GM21717 (cell line): ENCODE results near the gene ANXA3.

Experiments
- ATAC-seq: cut with Tn5 transposase; IDR thresholded peaks from one replicate; pipeline ENCODE4 v1.9.1; 2021; ENCODE audit warnings: mild to moderate bottlenecking, moderate library complexity; ENCODE audit not compliant: unreplicated experiment

Gene ANXA3

GRCh38 chr4:78609580-78609979, 58.0 kb downstream of the ANXA3 start:
- ATAC-seq: no peak

DNA sequence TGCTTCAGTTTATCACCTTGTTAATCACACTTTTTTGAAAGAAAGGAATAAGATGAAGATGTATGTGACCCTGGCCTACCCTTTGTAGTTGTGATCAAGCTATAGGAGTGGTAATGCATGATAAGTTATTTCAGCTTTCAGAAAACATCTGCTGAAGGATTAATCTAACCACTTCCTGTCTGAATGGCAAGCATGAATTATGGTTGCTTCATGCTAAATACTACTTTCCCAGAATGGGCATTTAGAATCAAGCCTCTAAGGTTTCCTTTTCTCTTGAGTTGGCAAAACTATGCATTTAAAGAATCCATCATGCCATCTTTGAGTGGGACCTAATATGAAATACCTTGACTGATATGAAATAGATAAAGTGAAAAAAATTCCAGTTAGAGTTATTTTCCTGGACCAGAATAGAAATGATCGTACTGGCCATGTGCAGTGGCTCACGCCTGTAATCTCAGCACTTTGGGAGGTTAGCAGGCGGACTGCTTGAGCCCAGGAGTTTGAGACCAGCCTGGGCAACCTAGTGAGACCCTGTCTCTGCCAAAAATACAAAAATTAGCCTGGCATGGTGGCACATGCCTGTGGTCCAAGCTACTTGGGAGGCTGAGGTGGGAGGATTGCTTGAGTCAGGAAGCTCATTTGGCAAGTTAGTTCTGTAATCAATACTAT, 59.1 kb downstream of the ANXA3 start:
- peak; percentile 27 for ATAC-seq

DNA sequence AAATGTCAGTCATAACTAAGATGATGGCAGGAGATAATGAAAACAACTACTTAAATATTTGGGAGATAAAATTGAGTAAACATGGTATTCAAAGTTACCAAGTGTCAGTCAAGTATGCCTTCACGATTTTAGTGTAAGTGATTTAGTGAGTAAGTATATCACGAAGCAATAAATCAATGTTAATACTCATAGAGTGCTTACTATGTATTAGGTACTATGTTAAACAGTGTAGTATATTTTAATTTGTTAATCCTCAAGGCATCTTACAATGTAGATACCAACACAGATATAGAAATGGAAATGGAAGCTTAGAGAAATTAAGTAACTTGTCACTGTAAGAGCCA, 59.6 kb downstream of the ANXA3 start:
- ATAC-seq: no peak

GRCh38 chr4:78612398-78613178, 61.0 kb downstream of the ANXA3 start:
- no peak for ATAC-seq

GRCh38 chr4:78613522-78614321, 62.2 kb downstream of the ANXA3 start:
- ATAC-seq: peak; percentile 89

DNA sequence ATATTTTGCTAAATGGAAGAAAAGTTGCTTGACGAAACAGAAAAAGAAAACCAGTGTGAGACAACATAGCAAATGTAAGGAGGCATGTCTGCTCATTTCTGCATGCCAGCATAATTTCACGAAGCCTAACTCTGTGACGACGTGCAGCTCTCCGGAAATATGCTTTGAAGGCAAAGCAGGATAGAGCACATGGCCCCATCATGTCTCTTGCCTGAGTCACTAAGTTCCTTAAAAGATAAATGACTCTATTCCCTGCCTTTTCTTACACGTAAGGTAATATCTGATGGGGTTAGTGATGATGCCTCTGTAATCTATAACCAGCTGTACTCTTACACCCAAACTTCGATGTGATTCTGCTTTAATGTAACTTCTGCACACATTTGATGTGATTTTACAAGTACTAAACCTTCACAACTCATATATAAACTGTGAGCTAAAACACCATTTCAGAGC, 64.5 kb downstream of the ANXA3 start:
- no peak for ATAC-seq

DNA sequence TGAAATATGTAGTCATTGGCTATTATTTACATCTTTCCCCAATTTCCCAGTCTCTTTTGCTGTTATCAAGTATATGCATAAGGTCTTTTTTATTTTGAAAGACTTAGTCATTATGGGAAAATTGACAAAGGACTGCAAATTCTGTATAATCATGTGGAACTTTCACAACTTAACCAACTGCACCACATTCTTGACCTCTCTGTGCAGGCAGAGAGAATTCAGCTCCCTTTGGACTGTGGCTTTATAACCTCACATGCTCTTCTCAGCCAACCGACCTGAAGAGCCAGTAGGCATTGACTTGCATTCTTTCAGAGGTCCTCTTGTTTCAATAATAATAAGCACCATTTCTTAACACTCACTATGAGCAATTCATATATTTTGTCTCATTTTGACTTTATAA, 66.9 kb downstream of the ANXA3 start:
- ATAC-seq: no peak

- no peak for ATAC-seq
These were observed 69.8 kb downstream of the ANXA3 start for GRCh38 chr4:78621395-78621794.

DNA sequence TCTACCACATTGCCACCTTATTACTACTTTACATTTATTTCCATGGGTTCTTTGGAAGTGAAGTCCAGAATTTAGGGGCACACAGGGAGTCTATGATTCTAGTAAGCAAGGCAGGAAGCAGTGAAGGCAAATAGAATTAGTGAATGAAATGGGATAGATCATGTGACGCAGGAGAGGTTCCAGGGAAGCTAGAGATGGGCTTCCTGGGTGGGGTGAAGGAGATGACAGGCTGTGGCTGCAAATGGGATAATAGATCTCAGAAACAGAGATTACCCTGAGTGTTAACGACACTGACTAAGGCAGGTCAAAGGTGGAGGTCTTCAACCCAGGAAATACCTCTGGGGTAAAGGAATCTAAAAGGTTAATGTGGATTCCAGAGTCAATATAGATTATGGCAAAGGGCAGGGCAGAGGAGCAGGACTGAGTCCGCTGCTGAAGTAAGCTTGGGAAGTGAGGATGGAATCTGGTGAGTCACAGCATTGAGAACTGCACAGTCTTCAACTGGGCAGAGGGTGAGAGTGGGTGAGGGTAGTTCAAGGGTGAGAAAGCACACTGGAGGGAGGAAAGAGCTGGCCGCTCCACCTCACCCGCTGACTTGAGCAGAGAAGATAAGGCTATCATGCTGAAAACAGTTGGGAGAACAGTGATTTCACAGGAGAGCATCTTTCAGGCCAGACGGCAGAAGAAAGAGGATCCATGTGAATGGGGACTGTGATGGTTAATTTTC, 70.8 kb downstream of the ANXA3 start:
- no peak for ATAC-seq

DNA sequence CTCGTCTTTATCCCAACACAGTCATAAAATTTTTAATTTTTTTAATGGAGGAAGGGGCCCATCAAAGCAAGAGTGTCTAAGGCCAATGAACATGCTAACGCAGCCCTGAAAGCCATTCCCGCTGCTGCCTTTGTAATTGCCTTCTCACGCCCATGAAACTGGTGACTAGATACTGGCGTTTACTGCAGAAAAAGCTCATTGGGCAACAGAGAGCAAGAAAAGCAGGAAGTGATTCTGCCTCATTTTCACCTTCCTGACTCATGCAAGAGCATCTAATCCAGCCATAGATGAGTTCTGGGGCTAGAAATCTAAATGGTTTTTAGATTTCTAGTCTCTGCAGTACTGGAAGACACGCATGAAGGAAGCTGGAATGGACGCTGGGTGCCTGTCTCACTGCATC, 72.5 kb downstream of the ANXA3 start:
- ATAC-seq: no peak

- ATAC-seq: no peak
These were observed 73.5 kb downstream of the ANXA3 start for GRCh38 chr4:78625073-78625472.

GRCh38 chr4:78627046-78627965, 75.7 kb downstream of the ANXA3 start:
- no peak for ATAC-seq

GRCh38 chr4:78627966-78628678, 76.6 kb downstream of the ANXA3 start:
- ATAC-seq: no peak

DNA sequence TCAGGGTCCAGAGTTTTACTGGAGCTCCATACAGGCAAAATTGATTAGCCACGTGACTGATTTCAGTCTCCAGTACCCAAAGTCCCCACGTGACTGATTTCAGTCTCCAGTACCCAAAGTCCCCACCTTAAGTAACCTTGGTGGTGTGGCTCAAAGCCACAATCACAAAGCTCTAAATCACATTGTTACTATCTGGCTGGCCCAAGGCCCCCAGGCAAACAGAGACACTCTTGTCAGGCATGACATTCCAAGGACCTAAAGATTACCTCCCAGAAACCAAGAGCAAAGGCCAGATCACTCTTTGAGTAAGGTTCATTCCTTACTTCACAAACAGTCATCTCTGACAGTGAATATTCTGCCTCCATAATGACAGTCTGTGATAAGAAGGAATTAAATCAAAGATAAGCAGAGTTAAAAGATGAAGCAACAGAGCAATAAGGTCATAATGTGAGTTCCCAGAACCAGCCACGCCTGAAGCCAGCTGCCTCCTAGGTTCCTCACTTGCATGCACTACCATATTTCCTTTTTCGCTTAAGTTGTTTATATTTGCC, 78.5 kb downstream of the ANXA3 start:
- ATAC-seq: no peak

GRCh38 chr4:78630615-78631014, 79.0 kb downstream of the ANXA3 start:
- ATAC-seq: no peak

- no peak for ATAC-seq
These were observed 82.6 kb downstream of the ANXA3 start for GRCh38 chr4:78634011-78634664.

GRCh38 chr4:78638337-78639172, 87.0 kb downstream of the ANXA3 start:
- peak; percentile 82 for ATAC-seq

DNA sequence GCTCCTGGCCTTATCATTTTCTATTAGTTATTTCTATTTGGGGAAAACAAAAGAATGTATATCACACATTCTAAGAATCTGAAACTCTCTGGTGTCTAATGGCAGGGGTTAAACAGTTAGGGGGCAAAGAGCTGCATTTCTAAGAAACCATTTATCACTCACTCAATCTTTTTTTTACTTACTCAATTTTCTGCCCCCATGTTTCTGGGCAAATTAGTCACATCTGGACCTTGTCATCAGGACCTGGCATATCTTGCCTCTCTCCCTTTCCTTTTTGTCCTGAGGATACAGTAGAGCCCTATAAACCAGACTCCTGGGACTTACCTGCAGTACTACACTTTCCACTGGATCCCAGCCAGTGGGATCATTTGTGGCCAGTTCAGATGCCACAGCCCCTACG, 89.1 kb downstream of the ANXA3 start:
- no peak for ATAC-seq
